OCI-LY3 (cell line): ENCODE results near the gene SYNPO2.

Source experiments
- CTCF ChIP-seq: fragments of 200-600, 300-600 bp; sonication (generic); IDR thresholded peaks from 2 replicates; pipeline ENCODE4 v1.5.1; 2014; ENCODE audit warnings: antibody characterized with exemption, low read length, low read depth
- EZH2phosphoT487 ChIP-seq: fragments of 200-600 bp; shearing (Covaris generic); IDR thresholded peaks from 2 replicates; pipeline ENCODE4 v1.6.1; 2018; ENCODE audit warnings: antibody characterized with exemption, mixed run types, low read depth

DNA sequence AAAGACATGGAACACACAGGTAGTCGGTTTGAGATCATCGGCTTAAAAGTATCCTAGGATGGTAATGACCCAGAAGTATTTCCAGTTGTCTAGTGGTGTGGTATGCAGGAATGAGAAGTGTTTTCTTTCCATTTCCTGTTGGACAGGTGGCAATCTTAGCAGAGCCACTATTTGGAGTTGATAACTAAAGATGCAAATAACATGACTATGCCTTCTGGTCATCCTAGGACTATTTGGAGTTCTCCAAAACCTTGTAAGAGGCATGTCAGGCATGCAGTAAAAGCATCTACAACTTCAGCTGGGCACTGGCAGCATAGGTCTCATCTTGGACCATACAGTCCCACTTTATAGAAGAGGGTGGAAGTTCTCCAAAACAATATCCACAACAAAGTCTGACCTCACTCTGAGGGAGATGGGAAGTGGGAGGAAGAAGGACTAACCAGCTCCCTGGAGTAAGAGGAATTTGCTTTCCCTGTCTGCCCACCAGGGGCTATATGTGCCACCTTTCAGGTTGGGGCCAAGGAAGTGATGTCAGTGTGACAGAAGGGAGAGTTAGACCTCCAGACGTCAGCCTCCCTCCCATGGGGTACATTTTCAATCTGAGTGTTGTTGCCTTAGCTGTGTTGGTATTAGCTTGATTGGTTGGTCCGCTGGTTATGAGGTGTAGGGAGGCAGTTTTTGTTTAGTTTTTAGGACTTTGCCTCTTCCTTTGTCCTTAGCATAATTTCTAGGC lies 145.8 kb downstream of the SYNPO2 start:
- TF ChIP-seq CTCF, result no peak
- no peak for TF ChIP-seq EZH2phosphoT487
